ENCODE results near the gene KCNN2.

Gene KCNN2

GRCh38 chr5:114449860-114450421 is 88.1 kb downstream of the KCNN2 start:
- peak; percentile 27 for DNase-seq (ENCODE audit: insufficient read length, low spot score)
- peak; percentile 91 for TF ChIP-seq CTCF (IDR thresholded peaks at IDR 0.05; ENCODE audit: insufficient read depth, missing control alignments)
- FAIRE-seq, result no peak

- FAIRE-seq (no peak), DNase-seq (ENCODE audit: insufficient read length, low spot score) (no peak)
Measured at GRCh38 chr5:114450437-114450836, 88.6 kb downstream of the KCNN2 start.

GRCh38 chr5:114458726-114459125 is 96.9 kb downstream of the KCNN2 start:
- FAIRE-seq (no peak), DNase-seq (ENCODE audit: insufficient read length, low spot score) (no peak)
- TF ChIP-seq CTCF (IDR thresholded peaks at IDR 0.05; ENCODE audit: insufficient read depth, missing control alignments), result no peak

More at GRCh38 chr5:114450437-114450836, 88.6 kb downstream of the KCNN2 start:
- no peak for TF ChIP-seq CTCF (IDR thresholded peaks at IDR 0.05; ENCODE audit: insufficient read depth, missing control alignments)

- TF ChIP-seq CTCF (IDR thresholded peaks at IDR 0.05; ENCODE audit: insufficient read depth, missing control alignments), result no peak
Measured at GRCh38 chr5:114467171-114467570, 105.3 kb downstream of the KCNN2 start.

GRCh38 chr5:114467729-114468128 is 105.9 kb downstream of the KCNN2 start:
- no peak for DNase-seq (ENCODE audit: insufficient read length, low spot score)
- FAIRE-seq, result no peak
- no peak for TF ChIP-seq CTCF (IDR thresholded peaks at IDR 0.05; ENCODE audit: insufficient read depth, missing control alignments)

More at GRCh38 chr5:114467171-114467570, 105.3 kb downstream of the KCNN2 start:
- FAIRE-seq (no peak), DNase-seq (ENCODE audit: insufficient read length, low spot score) (no peak)

- no peak for TF ChIP-seq CTCF (IDR thresholded peaks at IDR 0.05; ENCODE audit: insufficient read depth, missing control alignments)
- FAIRE-seq (no peak), DNase-seq (ENCODE audit: insufficient read length, low spot score) (no peak)
Measured at GRCh38 chr5:114469372-114469771, 107.5 kb downstream of the KCNN2 start.

GRCh38 chr5:114471529-114471928 is 109.7 kb downstream of the KCNN2 start:
- no peak for DNase-seq (ENCODE audit: insufficient read length, low spot score)
- no peak for TF ChIP-seq CTCF (IDR thresholded peaks at IDR 0.05; ENCODE audit: insufficient read depth, missing control alignments)
- FAIRE-seq, result no peak
